Germinal center (tissue), 1 donor: ENCODE data around the gene CNTNAP2.

Experiments
- DNase-seq: peaks from one replicate; pipeline ENCODE4 v3.0.0; 2012; ENCODE audit warnings: mixed read lengths, low spot score

Gene CNTNAP2

GRCh38 chr7:146116521-146117222 is at the start of gene CNTNAP2:
Gene CNTNAP2, plus strand, starts transcription at chr7:146116801. Its CDS starts 76 bp downstream, at chr7:146116877.
- no peak for DNase-seq

- no peak for DNase-seq
Measured at GRCh38 chr7:146067880-146068279, 48.7 kb upstream of the CNTNAP2 start.

- no peak for DNase-seq
Measured at GRCh38 chr7:146074195-146074765, 42.3 kb upstream of the CNTNAP2 start.

- no peak for DNase-seq
Measured at GRCh38 chr7:146076344-146076743, 40.3 kb upstream of the CNTNAP2 start.

- no peak for DNase-seq
Measured at GRCh38 chr7:146084086-146084485, 32.5 kb upstream of the CNTNAP2 start.

- peak; percentile 14 for DNase-seq
Measured at GRCh38 chr7:146090023-146090645, 26.5 kb upstream of the CNTNAP2 start.

- no peak for DNase-seq
Measured at GRCh38 chr7:146094356-146094755, 22.2 kb upstream of the CNTNAP2 start.

- no peak for DNase-seq
Measured at GRCh38 chr7:146096994-146097393, 19.6 kb upstream of the CNTNAP2 start.

GRCh38 chr7:146106319-146106718 is 10.3 kb upstream of the CNTNAP2 start:
- no peak for DNase-seq

GRCh38 chr7:146112755-146113154 is 3.8 kb upstream of the CNTNAP2 start:
- DNase-seq, result no peak

GRCh38 chr7:146115548-146115850 is 1.1 kb upstream of the CNTNAP2 start:
- no peak for DNase-seq

GRCh38 chr7:146115851-146116520 is 615 bp upstream of the CNTNAP2 start:
- peak; percentile 16 for DNase-seq

- DNase-seq, result no peak
Measured at GRCh38 chr7:146117576-146117975, 975 bp downstream of the CNTNAP2 start.

GRCh38 chr7:146119002-146119401 is 2.4 kb downstream of the CNTNAP2 start:
- DNase-seq, result no peak

GRCh38 chr7:146123715-146124114 is 7.1 kb downstream of the CNTNAP2 start:
- DNase-seq, result no peak

GRCh38 chr7:146126767-146127509 is 10.3 kb downstream of the CNTNAP2 start:
- DNase-seq, result no peak

- DNase-seq, result no peak
Measured at GRCh38 chr7:146129296-146129695, 12.7 kb downstream of the CNTNAP2 start.

- DNase-seq, result no peak
Measured at GRCh38 chr7:146129997-146130396, 13.4 kb downstream of the CNTNAP2 start.

GRCh38 chr7:146131701-146132100 is 15.1 kb downstream of the CNTNAP2 start:
- DNase-seq, result no peak

GRCh38 chr7:146136357-146136875 is 19.8 kb downstream of the CNTNAP2 start:
- no peak for DNase-seq

- DNase-seq, result no peak
Measured at GRCh38 chr7:146138926-146139325, 22.3 kb downstream of the CNTNAP2 start.

GRCh38 chr7:146146831-146147486 is 30.4 kb downstream of the CNTNAP2 start:
- DNase-seq, result no peak
